PC-9 (cell line): ENCODE data around the gene GSK3B.

Source experiments
- CTCF ChIP-seq: fragments of 200-600 bp; sonication (generic); conservative IDR thresholded peaks from 2 replicates; pipeline ENCODE4 v1.6.1; 2017; ENCODE audit warnings: mixed run types, antibody characterized with exemption, mild to moderate bottlenecking, moderate library complexity
- EZH2 ChIP-seq: fragments of 200-600 bp; sonication (generic); IDR thresholded peaks from 2 replicates; pipeline ENCODE4 v1.8.0; 2017; ENCODE audit warnings: antibody characterized with exemption, low read depth

GRCh38 chr3:119818937-119819336 lies 275.3 kb downstream of the GSK3B start:
- no peak for TF ChIP-seq CTCF
- TF ChIP-seq EZH2: no peak
